HCT116 (cell line): ENCODE results near the gene PKN1. TPM values are rescaled to one million over a fixed set of nuclear protein-coding genes. Genes with fewer than 3 reads are reported as not detected.

Experiments used
- ATAC-seq: fragments of 200-7000 bp; cut with Tn5 transposase; 2 replicates; pipeline ENCODE4 v1.9.1; 2020; ENCODE audit warnings: mild to moderate bottlenecking, moderate library complexity
- BruUV-seq: library from RNA; stranded (reverse); fragments of 400-500 nt; replicated peaks from 2 replicates; lab custom pipeline; 2021; lab: Mats Ljungman, UMichigan
- CTCF ChIA-PET: fragments of 300-600 bp; sonication (Branson Sonifier 250); formaldehyde crosslinking; loops from one replicate; lab custom pipeline; 2021; ENCODE audit warnings: antibody characterized with exemption; lab: Charles Lee
- POLR2A ChIA-PET: fragments of 300-600, 350-600 bp; sonication (Branson Sonifier 250); formaldehyde crosslinking; loops from one replicate; lab custom pipeline; 2021; ENCODE audit warnings: antibody characterized with exemption; lab: Charles Lee
- RAD21 ChIA-PET, 2 experiments: fragments of 300-600 bp; sonication (Branson Sonifier 250); formaldehyde crosslinking; loops; one replicate each; lab custom pipeline; 2023; ENCODE audit warnings: low total read pairs in 2 of 2; ENCODE audit not compliant: uncharacterized antibody in 2 of 2, unreplicated experiment in 2 of 2, low non-redundant PET in 1 of 2; lab: Charles Lee
- DNase-seq: peaks from one replicate; pipeline ENCODE4 v3.0.0-alpha.2; 2010; ENCODE audit warnings: low read depth, low spot score
- H2AFZ ChIP-seq: fragments of 200-600 bp; shearing (Covaris generic), sonication (generic); 2 replicates; pipeline ENCODE4 v1.6.1; 2017; ENCODE audit warnings: low read depth, mixed run types, mixed read lengths, antibody characterized with exemption, low read length; ENCODE audit not compliant: poor library complexity, severe bottlenecking
- H3K27ac ChIP-seq: 2 replicates; pipeline ENCODE4 v1.5.1; 2012; ENCODE audit warnings: low read depth, low read length
- H3K27me3 ChIP-seq: fragments of 200-600 bp; sonication (generic); 2 replicates; pipeline ENCODE4 v1.6.1; 2016; ENCODE audit warnings: mixed run types, low read length, mixed read lengths; ENCODE audit not compliant: insufficient read depth
- H3K36me3 ChIP-seq, 2 experiments: fragments of 200-500 bp in 1 of 2; fragments of 200-600 bp in 1 of 2; sonication (Bioruptor generic) in 1 of 2; sonication (generic) in 1 of 2; 2 replicates each; pipeline versions ENCODE4 v1.5.1 to v1.6.1; 2014 to 2016; ENCODE audit warnings: low read length in 2 of 2, inconsistent platforms in 1 of 2, mixed read lengths in 1 of 2, mixed run types in 1 of 2; ENCODE audit not compliant: insufficient read depth in 2 of 2, control insufficient read depth in 1 of 2
- H3K4me1 ChIP-seq, 2 experiments: fragments of 200-600 bp in 1 of 2; sonication (generic) in 1 of 2; 2 replicates each; pipeline versions ENCODE4 v1.5.1 to v1.6.1; 2012 to 2017; ENCODE audit warnings: low read length in 2 of 2, inconsistent platforms in 1 of 2, mild to moderate bottlenecking in 1 of 2, mixed read lengths in 1 of 2, mixed run types in 1 of 2, moderate library complexity in 1 of 2; ENCODE audit not compliant: insufficient read depth in 2 of 2, control insufficient read depth in 1 of 2
- H3K4me2 ChIP-seq: fragments of 200-600 bp; sonication (generic); 2 replicates; pipeline ENCODE4 v1.6.1; 2017; ENCODE audit warnings: mixed run types, low read length, mixed read lengths
- H3K4me3 ChIP-seq, 2 experiments: fragments of 200-600 bp in 1 of 2; sonication (generic) in 1 of 2; replicated peaks in 1 of 2; 2 replicates each; pipeline ENCODE4 v1.5.1; 2011 to 2016; ENCODE audit warnings: low read length in 2 of 2, control low read depth in 1 of 2, low read depth in 1 of 2, mild to moderate bottlenecking in 1 of 2, mixed read lengths in 1 of 2, mixed run types in 1 of 2
- H3K79me2 ChIP-seq: fragments of 200-600 bp; sonication (generic); 2 replicates; pipeline ENCODE4 v1.6.1; 2017; ENCODE audit warnings: mild to moderate bottlenecking, mixed run types, low read length, moderate library complexity, mixed read lengths; ENCODE audit not compliant: insufficient read depth
- H3K9ac ChIP-seq: fragments of 200-600 bp; sonication (generic); 2 replicates; pipeline ENCODE4 v1.6.1; 2016; ENCODE audit warnings: low read length, mixed read lengths
- H3K9me2 ChIP-seq: fragments of 200-600 bp; sonication (generic), shearing (Covaris generic); 2 replicates; pipeline ENCODE4 v1.6.1; 2017; ENCODE audit warnings: mixed run types, mild to moderate bottlenecking, moderate library complexity; ENCODE audit not compliant: insufficient read depth
- H3K9me3 ChIP-seq, 2 experiments: fragments of 200-500 bp in 1 of 2; fragments of 200-600 bp in 1 of 2; sonication (Bioruptor generic) in 1 of 2; sonication (generic) in 1 of 2; 2 replicates each; pipeline ENCODE4 v1.6.1; 2014 to 2017; ENCODE audit warnings: low read length in 2 of 2, mixed read lengths in 2 of 2, inconsistent platforms in 1 of 2, low read depth in 1 of 2, mild to moderate bottlenecking in 1 of 2, mixed run types in 1 of 2, moderate library complexity in 1 of 2; ENCODE audit not compliant: control insufficient read depth in 1 of 2, insufficient read depth in 1 of 2
- H4K20me1 ChIP-seq: fragments of 200-600 bp; sonication (generic), shearing (Covaris generic); 2 replicates; pipeline ENCODE4 v1.6.1; 2017; ENCODE audit warnings: mixed run types, mild to moderate bottlenecking, moderate library complexity; ENCODE audit not compliant: insufficient read depth
- ATF3 ChIP-seq: IDR thresholded peaks from 2 replicates; pipeline ENCODE4 v1.6.1; 2012
- CEBPB ChIP-seq: IDR thresholded peaks from 2 replicates; pipeline ENCODE4 v1.6.1; 2012; ENCODE audit warnings: low read depth
- ELF1 ChIP-seq: IDR thresholded peaks from 2 replicates; pipeline ENCODE4 v1.6.1; 2012; ENCODE audit warnings: low read depth, borderline replicate concordance
- EZH2phosphoT487 ChIP-seq: fragments of 200-600 bp; IDR thresholded peaks from 2 replicates; pipeline ENCODE4 v1.6.1; 2018; ENCODE audit warnings: antibody characterized with exemption, borderline replicate concordance
- FOSL1 ChIP-seq: IDR thresholded peaks from 2 replicates; pipeline ENCODE4 v1.6.1; 2012; ENCODE audit warnings: low read depth
- MAX ChIP-seq: IDR thresholded peaks from 2 replicates; pipeline ENCODE4 v1.6.1; 2012
- POLR2A ChIP-seq: IDR thresholded peaks from 2 replicates; pipeline ENCODE4 v1.7.0; 2011; ENCODE audit warnings: borderline replicate concordance; ENCODE audit not compliant: insufficient read depth, insufficient read length; ENCODE audit errors: extremely low read depth
- POLR2AphosphoS5 ChIP-seq: IDR thresholded peaks from 2 replicates; pipeline ENCODE4 v1.6.1; 2011; ENCODE audit warnings: mild to moderate bottlenecking, low read depth, low read length, moderate library complexity
- RAD21 ChIP-seq: IDR thresholded peaks from 2 replicates; pipeline ENCODE4 v1.6.1; 2012; ENCODE audit warnings: low read depth, mild to moderate bottlenecking
- SP1 ChIP-seq: IDR thresholded peaks from 2 replicates; pipeline ENCODE4 v1.6.1; 2012; ENCODE audit warnings: low read depth
- ZNF274 ChIP-seq: fragments of 200-500 bp; sonication (Bioruptor generic); IDR thresholded peaks from 2 replicates; pipeline ENCODE4 v1.6.1; 2014; ENCODE audit warnings: mild to moderate bottlenecking, low read depth, low read length, inconsistent platforms
- intact Hi-C: fragments of 100-400 bp; cut with micrococcal nuclease; formaldehyde crosslinking; loops from 2 replicates; pipeline ENCODE4 v1.10.0; 2022
- total RNA-seq: library from RNA; stranded (reverse); gene quantifications from one replicate; pipeline ENCODE4 v1.2.1, GENCODE V29; 2021; ENCODE audit not compliant: unreplicated experiment
- TF ChIP-seq, protein P1 (sequence below), 3 experiments: fragments of 200-600 bp in 1 of 3; sonication (generic) in 1 of 3; IDR thresholded peaks in 2 of 3; conservative IDR thresholded peaks in 1 of 3; 2 replicates each; pipeline ENCODE4 v1.5.1; 2012 to 2017; ENCODE audit warnings: low read depth in 2 of 3, low read length in 2 of 3, antibody characterized with exemption in 1 of 3, borderline replicate concordance in 1 of 3, control low read depth in 1 of 3, mild to moderate bottlenecking in 1 of 3, mixed read lengths in 1 of 3, mixed run types in 1 of 3, moderate library complexity in 1 of 3; ENCODE audit not compliant: insufficient read depth in 1 of 3

PKN1 gene
- total RNA-seq, 1 experiment from 2014 or later, result 248 TPM

- Histone ChIP-seq H3K79me2 (peaks cover 8% of the 10 kb centered on the region; the same call in 1 of the 2 replicates), H2AFZ (no peak overlapping the region), H3K9ac (no peak overlapping the region), H3K36me3 (peaks cover 9 to 19% of the 10 kb centered on the region in 2 experiments; a peak in 3 of 4 replicates), H3K4me3 (no peak overlapping the region), H3K27ac (peak overlapping the region; percentile 37; the same call in 1 of the 2 replicates), H3K4me2 (no peak overlapping the region; the same call in 1 of the 2 replicates), H4K20me1 (no peaks in the 10 kb centered on the region), H3K27me3 (no peaks in the 10 kb centered on the region), H3K4me1 (peaks cover 18 to 35% of the 10 kb centered on the region in 2 experiments; a peak in 3 of 4 replicates), H3K9me3 (no peaks in the 10 kb centered on the region), H3K9me2 (no peaks in the 10 kb centered on the region)
- ChIA-PET RAD21 (no interaction called here), POLR2A (no interaction called here), CTCF (interaction anchor here (0.8 to 2.9 kb wide), 7 partner anchors 8 to 304 kb away, joined by 3 to 14 read pairs (median 4); partner anchors contain the start of gene GIPC1)
- TF ChIP-seq, protein P1, sequence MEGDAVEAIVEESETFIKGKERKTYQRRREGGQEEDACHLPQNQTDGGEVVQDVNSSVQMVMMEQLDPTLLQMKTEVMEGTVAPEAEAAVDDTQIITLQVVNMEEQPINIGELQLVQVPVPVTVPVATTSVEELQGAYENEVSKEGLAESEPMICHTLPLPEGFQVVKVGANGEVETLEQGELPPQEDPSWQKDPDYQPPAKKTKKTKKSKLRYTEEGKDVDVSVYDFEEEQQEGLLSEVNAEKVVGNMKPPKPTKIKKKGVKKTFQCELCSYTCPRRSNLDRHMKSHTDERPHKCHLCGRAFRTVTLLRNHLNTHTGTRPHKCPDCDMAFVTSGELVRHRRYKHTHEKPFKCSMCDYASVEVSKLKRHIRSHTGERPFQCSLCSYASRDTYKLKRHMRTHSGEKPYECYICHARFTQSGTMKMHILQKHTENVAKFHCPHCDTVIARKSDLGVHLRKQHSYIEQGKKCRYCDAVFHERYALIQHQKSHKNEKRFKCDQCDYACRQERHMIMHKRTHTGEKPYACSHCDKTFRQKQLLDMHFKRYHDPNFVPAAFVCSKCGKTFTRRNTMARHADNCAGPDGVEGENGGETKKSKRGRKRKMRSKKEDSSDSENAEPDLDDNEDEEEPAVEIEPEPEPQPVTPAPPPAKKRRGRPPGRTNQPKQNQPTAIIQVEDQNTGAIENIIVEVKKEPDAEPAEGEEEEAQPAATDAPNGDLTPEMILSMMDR (IDR thresholded peaks at IDR 0.05 in 2 of 3, conservative IDR thresholded peaks at IDR 0.05 in 1 of 3; ENCODE audit: borderline replicate concordance in 1 of 3, insufficient read depth in 1 of 3, low read depth in 2 of 3, low read length in 2 of 3), result peak; percentile 77 to 95 (median 94)
- TF ChIP-seq POLR2AphosphoS5, result no peak
- peak; percentile 77 for TF ChIP-seq RAD21
- TF ChIP-seq ELF1, result no peak
- no TSS peak for BruUV-seq
- DNase-seq (no peak), ATAC-seq (peak; percentile 71)
- intact Hi-C loops, result loop anchor here (5.0 to 10.0 kb wide), 2 partner anchors 45 to 118 kb away; partner anchors contain the start of gene PKN1
These were observed 47.0 kb downstream of the PKN1 start for GRCh38 chr19:14479975-14480699.

- ChIA-PET POLR2A (no interaction called here), CTCF (interaction anchor here (0.8 to 2.9 kb wide), 8 partner anchors 9 to 344 kb away, joined by 3 to 14 read pairs (median 4); partner anchors contain the start of genes ASF1B and GIPC1), RAD21 (no interaction called here)
- H3K9ac ChIP-seq, result no peak overlapping the region
- no peaks in the 10 kb centered on the region for H3K27me3 ChIP-seq
- peaks cover 8% of the 10 kb centered on the region; the same call in 1 of the 2 replicates for H3K79me2 ChIP-seq
- intact Hi-C loops, result loop anchor here (5.0 to 10.0 kb wide), 2 partner anchors 46 to 118 kb away; partner anchors contain the start of gene PKN1
- ATAC-seq (no peak), DNase-seq (no peak)
- H3K4me3 ChIP-seq, result no peak overlapping the region
- H3K4me1 ChIP-seq, result peaks cover 14 to 29% of the 10 kb centered on the region in 2 experiments; a peak in 3 of 4 replicates
- H3K9me3 ChIP-seq, result no peaks in the 10 kb centered on the region
- H3K27ac ChIP-seq, result no peak overlapping the region
- no TSS peak for BruUV-seq
- no peaks in the 10 kb centered on the region for H3K9me2 ChIP-seq
- no peak overlapping the region; the same call in 1 of the 2 replicates for H3K4me2 ChIP-seq
- peaks cover 9 to 19% of the 10 kb centered on the region in 2 experiments; a peak in 3 of 4 replicates for H3K36me3 ChIP-seq
- H4K20me1 ChIP-seq, result no peaks in the 10 kb centered on the region
- no peak overlapping the region for H2AFZ ChIP-seq
- TF ChIP-seq ATF3 (no peak), MAX (no peak), POLR2AphosphoS5 (no peak), POLR2A (no peak), SP1 (no peak), FOSL1 (no peak), ZNF274 (no peak), EZH2phosphoT487 (no peak), CEBPB (no peak)
These were observed 47.6 kb downstream of the PKN1 start for GRCh38 chr19:14480700-14481079.
